WTC11 (cell line): Measurements from ENCODE around the gene ZNF768. TPM values are rescaled to one million over a fixed set of nuclear protein-coding genes. Genes with fewer than 3 reads are reported as not detected.

Experiments used
- ATAC-seq: fragments of 200-7000 bp; cut with Tn5 transposase; 2 replicates; pipeline ENCODE4 v1.10.0; 2021; ENCODE audit warnings: mild to moderate bottlenecking, moderate library complexity
- CTCF ChIA-PET: fragments of 300-600 bp; sonication (Branson Sonifier 250); formaldehyde crosslinking; loops from one replicate; lab custom pipeline; 2021; ENCODE audit warnings: antibody characterized with exemption; lab: Charles Lee
- POLR2A ChIA-PET: fragments of 350-600 bp; sonication (Branson Sonifier 250); formaldehyde crosslinking; loops from one replicate; lab custom pipeline; 2021; ENCODE audit warnings: antibody characterized with exemption; lab: Charles Lee
- DNase-seq: peaks from one replicate; pipeline ENCODE4 v3.0.0; 2021; ENCODE audit warnings: low spot score
- H3K27ac Mint-ChIP-seq: 2 replicates; pipeline ENCODE4 v1.8.0; 2021; ENCODE audit warnings: mixed read lengths
- H3K27me3 Mint-ChIP-seq: 2 replicates; pipeline ENCODE4 v1.8.0; 2021; ENCODE audit warnings: low read depth, mild to moderate bottlenecking, moderate library complexity, mixed read lengths
- H3K36me3 Mint-ChIP-seq: 2 replicates; pipeline ENCODE4 v1.8.0; 2021; ENCODE audit warnings: mixed read lengths
- H3K4me1 Mint-ChIP-seq: 2 replicates; pipeline ENCODE4 v1.8.0; 2022; ENCODE audit warnings: mixed read lengths
- H3K4me3 Mint-ChIP-seq: 2 replicates; pipeline ENCODE4 v1.8.0; 2021; ENCODE audit warnings: mild to moderate bottlenecking, moderate library complexity, mixed read lengths
- H3K9me3 Mint-ChIP-seq: 2 replicates; pipeline ENCODE4 v1.8.0; 2021; ENCODE audit warnings: mixed read lengths
- CBFB ChIP-seq: sonication (generic); formaldehyde crosslinking; IDR thresholded peaks from 2 replicates; pipeline ENCODE4 v1.8.1; 2022; ENCODE audit warnings: mild to moderate bottlenecking, low read depth, missing genetic modification reagents
- ESRRA ChIP-seq: sonication (generic); formaldehyde crosslinking; IDR thresholded peaks from 2 replicates; pipeline ENCODE4 v1.8.1; 2022; ENCODE audit warnings: mild to moderate bottlenecking, missing genetic modification reagents, borderline replicate concordance
- GABPB1 ChIP-seq: sonication (generic); formaldehyde crosslinking; IDR thresholded peaks from 2 replicates; pipeline ENCODE4 v1.8.1; 2023; ENCODE audit warnings: mild to moderate bottlenecking, missing genetic modification reagents
- GRHL2 ChIP-seq: fragments of 250-450 bp; sonication (Bioruptor Pico); IDR thresholded peaks from 2 replicates; pipeline ENCODE4 v1.8.0; 2022; ENCODE audit warnings: mild to moderate bottlenecking, moderate library complexity; ENCODE audit not compliant: insufficient replicate concordance, severe bottlenecking
- GTF2I ChIP-seq: fragments of 250-450 bp; sonication (Bioruptor Pico); conservative IDR thresholded peaks from 2 replicates; pipeline ENCODE4 v1.4.0; 2021; ENCODE audit warnings: mild to moderate bottlenecking
- HMGA2 ChIP-seq: fragments of 250-450 bp; sonication (Bioruptor Pico); IDR thresholded peaks from 2 replicates; pipeline ENCODE4 v1.4.0; 2021; ENCODE audit warnings: mild to moderate bottlenecking, moderate library complexity
- IRF2 ChIP-seq: sonication (generic); formaldehyde crosslinking; IDR thresholded peaks from 2 replicates; pipeline ENCODE4 v1.8.0; 2022; ENCODE audit warnings: low read depth, missing genetic modification reagents, borderline replicate concordance
- KAT7 ChIP-seq: sonication (generic); formaldehyde crosslinking; IDR thresholded peaks from 2 replicates; pipeline ENCODE4 v1.8.1; 2023; ENCODE audit warnings: missing genetic modification reagents, mild to moderate bottlenecking, borderline replicate concordance
- NFATC4 ChIP-seq: fragments of 250-450 bp; sonication (Bioruptor Pico); IDR thresholded peaks from 2 replicates; pipeline ENCODE4 v1.9.0; 2021; ENCODE audit warnings: mild to moderate bottlenecking
- NFE2L1 ChIP-seq: sonication (generic); formaldehyde crosslinking; IDR thresholded peaks from 2 replicates; pipeline ENCODE4 v1.8.1; 2023; ENCODE audit warnings: missing genetic modification reagents
- NFYB ChIP-seq: sonication (generic); formaldehyde crosslinking; conservative IDR thresholded peaks from 2 replicates; pipeline ENCODE4 v1.8.0; 2022; ENCODE audit warnings: low read depth, missing genetic modification reagents
- SMAD3 ChIP-seq: sonication (generic); formaldehyde crosslinking; IDR thresholded peaks from 2 replicates; pipeline ENCODE4 v1.8.0; 2022; ENCODE audit warnings: missing genetic modification reagents, mild to moderate bottlenecking, borderline replicate concordance
- SMAD4 ChIP-seq: sonication (generic); formaldehyde crosslinking; IDR thresholded peaks from 2 replicates; pipeline ENCODE4 v1.8.0; 2022; ENCODE audit warnings: mild to moderate bottlenecking, missing genetic modification reagents
- SOX15 ChIP-seq: fragments of 250-450 bp; sonication (Bioruptor Pico); IDR thresholded peaks from 2 replicates; pipeline ENCODE4 v1.9.0; 2021; ENCODE audit warnings: mild to moderate bottlenecking
- TEAD4 ChIP-seq: sonication (generic); formaldehyde crosslinking; IDR thresholded peaks from 2 replicates; pipeline ENCODE4 v1.8.0; 2022; ENCODE audit warnings: mild to moderate bottlenecking, missing genetic modification reagents
- ZNF121 ChIP-seq: sonication (generic); formaldehyde crosslinking; IDR thresholded peaks from 2 replicates; pipeline ENCODE4 v1.8.0; 2023; ENCODE audit warnings: missing genetic modification reagents
- ZNF219 ChIP-seq: sonication (generic); formaldehyde crosslinking; IDR thresholded peaks from 2 replicates; pipeline ENCODE4 v1.8.0; 2023; ENCODE audit warnings: missing genetic modification reagents, mild to moderate bottlenecking, borderline replicate concordance
- ZNF396 ChIP-seq: fragments of 250-450 bp; sonication (Bioruptor Pico); IDR thresholded peaks from 2 replicates; pipeline ENCODE4 v1.8.0; 2021; ENCODE audit warnings: mild to moderate bottlenecking, moderate library complexity, borderline replicate concordance
- total RNA-seq: library from RNA; stranded (reverse); gene quantifications from 3 replicates; pipeline ENCODE4 v1.2.3, GENCODE V29; 2021
- TF ChIP-seq, protein P1 (sequence below): sonication (generic); formaldehyde crosslinking; IDR thresholded peaks from 2 replicates; pipeline ENCODE4 v1.8.1; 2023; ENCODE audit warnings: mild to moderate bottlenecking, missing genetic modification reagents, moderate library complexity
- TF ChIP-seq, protein P2 (sequence below): sonication (generic); formaldehyde crosslinking; IDR thresholded peaks from 2 replicates; pipeline ENCODE4 v1.8.0; 2022; ENCODE audit warnings: mild to moderate bottlenecking, missing genetic modification reagents
- TF ChIP-seq, protein P3 (sequence below): fragments of 250-450 bp; sonication (Bioruptor Pico); IDR thresholded peaks from 2 replicates; pipeline ENCODE4 v1.9.0; 2021; ENCODE audit warnings: mild to moderate bottlenecking, borderline replicate concordance
- TF ChIP-seq, protein P4 (sequence below): sonication (generic); formaldehyde crosslinking; IDR thresholded peaks from 2 replicates; pipeline ENCODE4 v1.8.0; 2022; ENCODE audit warnings: mild to moderate bottlenecking, missing genetic modification reagents
- TF ChIP-seq, protein P5 (sequence below): sonication (generic); formaldehyde crosslinking; IDR thresholded peaks from 2 replicates; pipeline ENCODE4 v1.8.0; 2022; ENCODE audit warnings: missing genetic modification reagents
- TF ChIP-seq, protein P6 (sequence below): sonication (generic); formaldehyde crosslinking; conservative IDR thresholded peaks from 2 replicates; pipeline ENCODE4 v1.8.1; 2023; ENCODE audit warnings: mild to moderate bottlenecking, low read depth, missing genetic modification reagents, moderate library complexity

The ZNF768 gene
- total RNA-seq, 1 experiment from 2014 or later: 35.9 TPM

DNA sequence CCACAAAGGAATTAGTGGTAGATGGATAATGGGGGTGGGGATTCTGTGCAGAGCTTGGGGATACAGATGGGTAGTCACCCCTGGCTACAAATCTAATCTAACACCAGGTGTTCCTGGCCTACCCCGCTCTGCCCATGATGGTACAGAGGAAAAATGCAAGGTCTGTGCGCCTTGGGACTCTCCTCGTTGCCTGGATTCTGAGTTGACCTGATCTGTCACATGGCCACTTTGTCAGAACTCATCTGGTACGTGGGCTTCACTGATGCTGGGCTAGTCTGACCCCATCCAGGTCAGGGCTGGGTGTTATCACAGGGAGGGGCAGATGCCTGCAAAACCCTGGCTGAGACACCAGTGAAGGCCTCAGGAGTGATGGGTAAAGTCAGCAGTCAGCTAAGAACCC lies 26.6 kb upstream of the ZNF768 start:
- Mint-ChIP-seq H3K4me1 (peaks cover 23% of the 10 kb centered on the region), H3K27me3 (no peaks in the 10 kb centered on the region), H3K4me3 (no peak overlapping the region), H3K36me3 (peaks cover 20% of the 10 kb centered on the region), H3K9me3 (no peaks in the 10 kb centered on the region; the same call in 1 of the 2 replicates), H3K27ac (no peak overlapping the region)
- ATAC-seq: no peak
- TF ChIP-seq NFE2L1 (CRISPR knock-in tag): no peak
- TF ChIP-seq KAT7 (CRISPR knock-in tag): no peak
- TF ChIP-seq, protein P1, sequence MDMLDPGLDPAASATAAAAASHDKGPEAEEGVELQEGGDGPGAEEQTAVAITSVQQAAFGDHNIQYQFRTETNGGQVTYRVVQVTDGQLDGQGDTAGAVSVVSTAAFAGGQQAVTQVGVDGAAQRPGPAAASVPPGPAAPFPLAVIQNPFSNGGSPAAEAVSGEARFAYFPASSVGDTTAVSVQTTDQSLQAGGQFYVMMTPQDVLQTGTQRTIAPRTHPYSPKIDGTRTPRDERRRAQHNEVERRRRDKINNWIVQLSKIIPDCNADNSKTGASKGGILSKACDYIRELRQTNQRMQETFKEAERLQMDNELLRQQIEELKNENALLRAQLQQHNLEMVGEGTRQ (CRISPR knock-in tag): no peak
- no peak for TF ChIP-seq SOX15
- no peak for TF ChIP-seq SMAD3 (CRISPR knock-in tag)
- TF ChIP-seq, protein P2, sequence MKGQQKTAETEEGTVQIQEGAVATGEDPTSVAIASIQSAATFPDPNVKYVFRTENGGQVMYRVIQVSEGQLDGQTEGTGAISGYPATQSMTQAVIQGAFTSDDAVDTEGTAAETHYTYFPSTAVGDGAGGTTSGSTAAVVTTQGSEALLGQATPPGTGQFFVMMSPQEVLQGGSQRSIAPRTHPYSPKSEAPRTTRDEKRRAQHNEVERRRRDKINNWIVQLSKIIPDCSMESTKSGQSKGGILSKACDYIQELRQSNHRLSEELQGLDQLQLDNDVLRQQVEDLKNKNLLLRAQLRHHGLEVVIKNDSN: no peak
- TF ChIP-seq GRHL2: no peak
- no peak for TF ChIP-seq SMAD4 (CRISPR knock-in tag)
- no peak for TF ChIP-seq ZNF121 (CRISPR knock-in tag)
- no peak for TF ChIP-seq GABPB1
- TF ChIP-seq IRF2 (CRISPR knock-in tag): no peak
- no peak for TF ChIP-seq ESRRA (CRISPR knock-in tag)
- no peak for DNase-seq
- POLR2A ChIA-PET: no interaction called here
- CTCF ChIA-PET: interaction anchor here (1.4 kb wide), 1 partner anchor 17 kb away, joined by 3 read pairs; no protein-coding TSS in a partner anchor

DNA sequence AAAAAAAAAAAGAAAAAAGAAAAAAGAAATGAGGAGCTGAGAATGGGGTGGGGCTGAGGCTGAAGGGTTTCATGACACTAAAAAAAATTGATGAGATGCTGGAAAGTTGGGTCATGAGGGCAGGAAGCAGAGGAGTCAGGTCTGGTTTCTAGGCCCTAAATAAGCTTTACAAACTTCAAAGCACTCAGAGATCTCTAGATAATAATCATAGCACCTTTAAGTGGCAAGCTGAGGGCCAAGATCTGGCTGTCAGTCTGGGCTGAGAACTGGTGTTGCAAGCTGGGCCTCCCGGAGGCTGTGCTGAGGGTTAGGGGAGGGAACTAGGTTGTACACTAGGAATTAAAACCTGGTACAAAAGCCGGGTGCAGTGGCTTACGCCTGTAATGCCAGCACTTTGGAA lies 25.4 kb upstream of the ZNF768 start:
- peaks cover 27% of the 10 kb centered on the region for H3K4me1 Mint-ChIP-seq
- no peak for ATAC-seq
- DNase-seq: no peak
- CTCF ChIA-PET: interaction anchor here (0.6 to 2.3 kb wide), 2 partner anchors 16 to 441 kb away, joined by 4 to 14 read pairs; partner anchors contain the start of gene ZNF747
- H3K36me3 Mint-ChIP-seq: peaks cover 23% of the 10 kb centered on the region
- no peak overlapping the region for H3K4me3 Mint-ChIP-seq
- POLR2A ChIA-PET: interaction anchor here (0.6 kb wide), 1 partner anchor 1287 kb away, joined by 3 read pairs; no protein-coding TSS in a partner anchor
- no peaks in the 10 kb centered on the region for H3K27me3 Mint-ChIP-seq
- no peak overlapping the region for H3K27ac Mint-ChIP-seq
- H3K9me3 Mint-ChIP-seq: no peaks in the 10 kb centered on the region; the same call in 1 of the 2 replicates
- no peak for TF ChIP-seq CBFB (CRISPR knock-in tag)
- no peak for TF ChIP-seq TEAD4 (CRISPR knock-in tag)
- TF ChIP-seq, protein P3, sequence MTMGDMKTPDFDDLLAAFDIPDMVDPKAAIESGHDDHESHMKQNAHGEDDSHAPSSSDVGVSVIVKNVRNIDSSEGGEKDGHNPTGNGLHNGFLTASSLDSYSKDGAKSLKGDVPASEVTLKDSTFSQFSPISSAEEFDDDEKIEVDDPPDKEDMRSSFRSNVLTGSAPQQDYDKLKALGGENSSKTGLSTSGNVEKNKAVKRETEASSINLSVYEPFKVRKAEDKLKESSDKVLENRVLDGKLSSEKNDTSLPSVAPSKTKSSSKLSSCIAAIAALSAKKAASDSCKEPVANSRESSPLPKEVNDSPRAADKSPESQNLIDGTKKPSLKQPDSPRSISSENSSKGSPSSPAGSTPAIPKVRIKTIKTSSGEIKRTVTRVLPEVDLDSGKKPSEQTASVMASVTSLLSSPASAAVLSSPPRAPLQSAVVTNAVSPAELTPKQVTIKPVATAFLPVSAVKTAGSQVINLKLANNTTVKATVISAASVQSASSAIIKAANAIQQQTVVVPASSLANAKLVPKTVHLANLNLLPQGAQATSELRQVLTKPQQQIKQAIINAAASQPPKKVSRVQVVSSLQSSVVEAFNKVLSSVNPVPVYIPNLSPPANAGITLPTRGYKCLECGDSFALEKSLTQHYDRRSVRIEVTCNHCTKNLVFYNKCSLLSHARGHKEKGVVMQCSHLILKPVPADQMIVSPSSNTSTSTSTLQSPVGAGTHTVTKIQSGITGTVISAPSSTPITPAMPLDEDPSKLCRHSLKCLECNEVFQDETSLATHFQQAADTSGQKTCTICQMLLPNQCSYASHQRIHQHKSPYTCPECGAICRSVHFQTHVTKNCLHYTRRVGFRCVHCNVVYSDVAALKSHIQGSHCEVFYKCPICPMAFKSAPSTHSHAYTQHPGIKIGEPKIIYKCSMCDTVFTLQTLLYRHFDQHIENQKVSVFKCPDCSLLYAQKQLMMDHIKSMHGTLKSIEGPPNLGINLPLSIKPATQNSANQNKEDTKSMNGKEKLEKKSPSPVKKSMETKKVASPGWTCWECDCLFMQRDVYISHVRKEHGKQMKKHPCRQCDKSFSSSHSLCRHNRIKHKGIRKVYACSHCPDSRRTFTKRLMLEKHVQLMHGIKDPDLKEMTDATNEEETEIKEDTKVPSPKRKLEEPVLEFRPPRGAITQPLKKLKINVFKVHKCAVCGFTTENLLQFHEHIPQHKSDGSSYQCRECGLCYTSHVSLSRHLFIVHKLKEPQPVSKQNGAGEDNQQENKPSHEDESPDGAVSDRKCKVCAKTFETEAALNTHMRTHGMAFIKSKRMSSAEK (CRISPR knock-in tag): no peak
- no peak for TF ChIP-seq NFATC4 (CRISPR knock-in tag)
- TF ChIP-seq IRF2 (CRISPR knock-in tag): no peak
- TF ChIP-seq NFYB (CRISPR knock-in tag): no peak
- TF ChIP-seq, protein P4, sequence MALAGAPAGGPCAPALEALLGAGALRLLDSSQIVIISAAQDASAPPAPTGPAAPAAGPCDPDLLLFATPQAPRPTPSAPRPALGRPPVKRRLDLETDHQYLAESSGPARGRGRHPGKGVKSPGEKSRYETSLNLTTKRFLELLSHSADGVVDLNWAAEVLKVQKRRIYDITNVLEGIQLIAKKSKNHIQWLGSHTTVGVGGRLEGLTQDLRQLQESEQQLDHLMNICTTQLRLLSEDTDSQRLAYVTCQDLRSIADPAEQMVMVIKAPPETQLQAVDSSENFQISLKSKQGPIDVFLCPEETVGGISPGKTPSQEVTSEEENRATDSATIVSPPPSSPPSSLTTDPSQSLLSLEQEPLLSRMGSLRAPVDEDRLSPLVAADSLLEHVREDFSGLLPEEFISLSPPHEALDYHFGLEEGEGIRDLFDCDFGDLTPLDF: no peak
- TF ChIP-seq ZNF219 (CRISPR knock-in tag): no peak
- no peak for TF ChIP-seq HMGA2
- TF ChIP-seq, protein P5, sequence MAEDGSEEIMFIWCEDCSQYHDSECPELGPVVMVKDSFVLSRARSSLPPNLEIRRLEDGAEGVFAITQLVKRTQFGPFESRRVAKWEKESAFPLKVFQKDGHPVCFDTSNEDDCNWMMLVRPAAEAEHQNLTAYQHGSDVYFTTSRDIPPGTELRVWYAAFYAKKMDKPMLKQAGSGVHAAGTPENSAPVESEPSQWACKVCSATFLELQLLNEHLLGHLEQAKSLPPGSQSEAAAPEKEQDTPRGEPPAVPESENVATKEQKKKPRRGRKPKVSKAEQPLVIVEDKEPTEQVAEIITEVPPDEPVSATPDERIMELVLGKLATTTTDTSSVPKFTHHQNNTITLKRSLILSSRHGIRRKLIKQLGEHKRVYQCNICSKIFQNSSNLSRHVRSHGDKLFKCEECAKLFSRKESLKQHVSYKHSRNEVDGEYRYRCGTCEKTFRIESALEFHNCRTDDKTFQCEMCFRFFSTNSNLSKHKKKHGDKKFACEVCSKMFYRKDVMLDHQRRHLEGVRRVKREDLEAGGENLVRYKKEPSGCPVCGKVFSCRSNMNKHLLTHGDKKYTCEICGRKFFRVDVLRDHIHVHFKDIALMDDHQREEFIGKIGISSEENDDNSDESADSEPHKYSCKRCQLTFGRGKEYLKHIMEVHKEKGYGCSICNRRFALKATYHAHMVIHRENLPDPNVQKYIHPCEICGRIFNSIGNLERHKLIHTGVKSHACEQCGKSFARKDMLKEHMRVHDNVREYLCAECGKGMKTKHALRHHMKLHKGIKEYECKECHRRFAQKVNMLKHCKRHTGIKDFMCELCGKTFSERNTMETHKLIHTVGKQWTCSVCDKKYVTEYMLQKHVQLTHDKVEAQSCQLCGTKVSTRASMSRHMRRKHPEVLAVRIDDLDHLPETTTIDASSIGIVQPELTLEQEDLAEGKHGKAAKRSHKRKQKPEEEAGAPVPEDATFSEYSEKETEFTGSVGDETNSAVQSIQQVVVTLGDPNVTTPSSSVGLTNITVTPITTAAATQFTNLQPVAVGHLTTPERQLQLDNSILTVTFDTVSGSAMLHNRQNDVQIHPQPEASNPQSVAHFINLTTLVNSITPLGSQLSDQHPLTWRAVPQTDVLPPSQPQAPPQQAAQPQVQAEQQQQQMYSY: no peak
- TF ChIP-seq, protein P6, sequence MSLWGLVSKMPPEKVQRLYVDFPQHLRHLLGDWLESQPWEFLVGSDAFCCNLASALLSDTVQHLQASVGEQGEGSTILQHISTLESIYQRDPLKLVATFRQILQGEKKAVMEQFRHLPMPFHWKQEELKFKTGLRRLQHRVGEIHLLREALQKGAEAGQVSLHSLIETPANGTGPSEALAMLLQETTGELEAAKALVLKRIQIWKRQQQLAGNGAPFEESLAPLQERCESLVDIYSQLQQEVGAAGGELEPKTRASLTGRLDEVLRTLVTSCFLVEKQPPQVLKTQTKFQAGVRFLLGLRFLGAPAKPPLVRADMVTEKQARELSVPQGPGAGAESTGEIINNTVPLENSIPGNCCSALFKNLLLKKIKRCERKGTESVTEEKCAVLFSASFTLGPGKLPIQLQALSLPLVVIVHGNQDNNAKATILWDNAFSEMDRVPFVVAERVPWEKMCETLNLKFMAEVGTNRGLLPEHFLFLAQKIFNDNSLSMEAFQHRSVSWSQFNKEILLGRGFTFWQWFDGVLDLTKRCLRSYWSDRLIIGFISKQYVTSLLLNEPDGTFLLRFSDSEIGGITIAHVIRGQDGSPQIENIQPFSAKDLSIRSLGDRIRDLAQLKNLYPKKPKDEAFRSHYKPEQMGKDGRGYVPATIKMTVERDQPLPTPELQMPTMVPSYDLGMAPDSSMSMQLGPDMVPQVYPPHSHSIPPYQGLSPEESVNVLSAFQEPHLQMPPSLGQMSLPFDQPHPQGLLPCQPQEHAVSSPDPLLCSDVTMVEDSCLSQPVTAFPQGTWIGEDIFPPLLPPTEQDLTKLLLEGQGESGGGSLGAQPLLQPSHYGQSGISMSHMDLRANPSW: no peak
- no peak for TF ChIP-seq ZNF396
- TF ChIP-seq GTF2I (CRISPR knock-in tag): no peak
